Choroid plexus epithelial cell (primary cell): ENCODE data around the gene CIAO3.
A peak's percentile ranks its signal among the peaks of the same experiment; 100 is the strongest.
"Not testable (repeated sequence)": the region's sequence is repeated elsewhere in the genome, so short reads cannot be mapped to it uniquely, and the experiment has no call there.

Source experiments
- DNase-seq: peaks from one replicate; pipeline ENCODE4 v3.0.0-alpha.2; 2010; ENCODE audit warnings: low read depth
- H3K4me3 ChIP-seq: 2 replicates; pipeline ENCODE4 v1.5.1; 2011; ENCODE audit warnings: low read depth, mild to moderate bottlenecking, control low read depth, low read length, moderate library complexity
- TF ChIP-seq, protein P1 (sequence below): conservative IDR thresholded peaks from 2 replicates; pipeline ENCODE4 v1.5.1; 2011; ENCODE audit warnings: low read depth, mild to moderate bottlenecking, control low read depth, inconsistent platforms, low read length, moderate library complexity

Gene CIAO3

DNA sequence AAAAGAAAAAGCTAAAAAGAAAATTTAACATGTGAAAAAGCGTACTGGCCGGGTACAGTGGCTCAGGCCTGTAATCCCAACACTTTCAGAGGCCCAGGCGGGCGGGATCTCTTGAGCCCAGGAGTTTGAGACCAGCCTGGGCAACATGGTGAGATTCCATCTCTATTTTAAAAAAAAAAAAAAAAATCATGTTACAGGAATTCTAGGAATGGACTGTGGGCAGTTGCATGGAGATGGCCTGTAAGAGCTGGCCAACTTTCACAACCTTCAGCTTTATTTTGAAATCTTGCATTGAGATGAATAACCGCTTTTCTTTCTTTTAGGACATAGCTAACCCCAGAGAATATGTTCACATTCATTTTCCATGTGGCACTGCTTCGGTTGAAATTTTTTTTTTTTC is 8.2 kb upstream of the CIAO3 start:
- peak; percentile 79 for DNase-seq
- TF ChIP-seq, protein P1, sequence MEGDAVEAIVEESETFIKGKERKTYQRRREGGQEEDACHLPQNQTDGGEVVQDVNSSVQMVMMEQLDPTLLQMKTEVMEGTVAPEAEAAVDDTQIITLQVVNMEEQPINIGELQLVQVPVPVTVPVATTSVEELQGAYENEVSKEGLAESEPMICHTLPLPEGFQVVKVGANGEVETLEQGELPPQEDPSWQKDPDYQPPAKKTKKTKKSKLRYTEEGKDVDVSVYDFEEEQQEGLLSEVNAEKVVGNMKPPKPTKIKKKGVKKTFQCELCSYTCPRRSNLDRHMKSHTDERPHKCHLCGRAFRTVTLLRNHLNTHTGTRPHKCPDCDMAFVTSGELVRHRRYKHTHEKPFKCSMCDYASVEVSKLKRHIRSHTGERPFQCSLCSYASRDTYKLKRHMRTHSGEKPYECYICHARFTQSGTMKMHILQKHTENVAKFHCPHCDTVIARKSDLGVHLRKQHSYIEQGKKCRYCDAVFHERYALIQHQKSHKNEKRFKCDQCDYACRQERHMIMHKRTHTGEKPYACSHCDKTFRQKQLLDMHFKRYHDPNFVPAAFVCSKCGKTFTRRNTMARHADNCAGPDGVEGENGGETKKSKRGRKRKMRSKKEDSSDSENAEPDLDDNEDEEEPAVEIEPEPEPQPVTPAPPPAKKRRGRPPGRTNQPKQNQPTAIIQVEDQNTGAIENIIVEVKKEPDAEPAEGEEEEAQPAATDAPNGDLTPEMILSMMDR: no peak
- H3K4me3 ChIP-seq: no peak overlapping the region

DNA sequence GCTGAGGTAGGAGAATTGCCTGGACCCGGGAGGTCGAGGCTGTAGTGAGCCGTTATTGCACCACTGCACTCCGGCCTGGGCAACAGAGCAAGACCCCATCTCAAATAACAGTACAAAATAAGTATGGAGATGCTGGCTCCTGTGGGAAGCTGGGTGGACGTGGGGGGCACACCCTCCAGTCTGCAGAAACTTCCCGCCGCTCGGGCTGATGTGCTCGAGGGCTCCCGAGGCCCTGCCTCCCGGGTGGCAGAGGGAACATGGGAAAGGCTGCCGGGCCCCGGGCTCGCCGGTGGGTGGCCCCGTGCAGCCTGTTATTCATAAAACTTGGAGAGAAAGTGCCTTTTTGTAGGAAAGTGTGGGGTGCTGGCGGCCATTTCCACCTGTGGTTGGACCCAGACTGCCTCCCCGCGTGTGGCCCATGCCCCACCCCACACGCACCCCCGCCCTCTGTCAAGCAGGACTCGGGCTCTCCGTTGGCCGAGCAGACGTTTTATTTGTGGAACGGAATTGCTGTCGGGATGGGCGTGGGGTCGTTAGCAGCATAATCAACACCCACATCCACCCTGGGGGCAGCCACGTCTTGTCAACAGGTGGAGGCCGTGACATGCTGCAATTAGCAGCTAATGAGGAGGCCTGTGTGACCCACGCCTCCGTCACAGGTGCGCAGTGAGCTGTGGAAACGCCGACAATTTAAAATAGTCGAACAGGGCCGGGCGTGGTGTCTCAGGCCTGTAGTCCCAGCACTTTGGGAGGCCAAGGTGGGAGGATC is 7.4 kb upstream of the CIAO3 start:
- DNase-seq: no peak
- TF ChIP-seq, protein P1: no peak
- H3K4me3 ChIP-seq: no peak overlapping the region

DNA sequence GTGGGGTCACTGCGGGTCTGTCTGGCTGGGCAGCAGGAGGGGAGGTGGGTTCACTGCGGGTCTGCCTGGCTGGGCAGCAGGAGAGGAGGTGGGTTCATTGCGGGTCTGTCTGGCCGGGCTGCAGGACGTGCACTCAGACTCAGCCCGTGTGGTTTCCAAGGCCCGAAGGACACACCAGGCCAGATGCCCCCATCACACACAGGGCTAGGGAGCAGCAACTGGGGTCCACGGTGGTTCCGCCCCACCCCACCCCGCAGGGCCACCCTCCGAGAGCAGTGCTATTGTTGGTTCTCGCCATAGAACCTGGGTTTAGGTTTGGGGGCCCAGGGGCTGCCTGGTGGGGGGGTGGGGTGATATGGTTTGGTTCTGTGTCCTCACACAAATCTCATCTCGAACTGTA is 5.8 kb upstream of the CIAO3 start:
- no peak overlapping the region for H3K4me3 ChIP-seq
- TF ChIP-seq, protein P1: no peak
- no peak for DNase-seq

DNA sequence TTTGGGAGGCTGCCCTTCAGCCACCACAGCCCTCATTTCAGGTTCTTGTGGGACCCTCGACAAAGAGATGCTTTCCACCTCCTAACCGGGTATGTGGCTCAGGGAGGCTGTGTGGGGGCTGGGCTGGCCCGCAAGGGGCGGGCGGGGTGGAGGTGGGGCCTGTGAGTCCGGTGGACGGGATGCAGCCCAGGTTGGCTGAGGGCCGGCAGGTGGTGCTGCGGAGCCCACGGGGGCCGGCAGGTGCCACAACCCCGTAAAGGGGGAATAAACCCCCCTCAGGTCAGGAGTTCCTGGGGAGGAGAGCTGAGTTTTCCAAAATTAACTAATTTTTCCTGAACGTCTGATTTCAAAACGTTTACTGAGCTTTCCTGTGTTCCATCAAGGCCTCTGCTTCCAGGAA is 4.9 kb upstream of the CIAO3 start:
- TF ChIP-seq, protein P1: peak; percentile 50
- H3K4me3 ChIP-seq: no peak overlapping the region
- DNase-seq: no peak

DNA sequence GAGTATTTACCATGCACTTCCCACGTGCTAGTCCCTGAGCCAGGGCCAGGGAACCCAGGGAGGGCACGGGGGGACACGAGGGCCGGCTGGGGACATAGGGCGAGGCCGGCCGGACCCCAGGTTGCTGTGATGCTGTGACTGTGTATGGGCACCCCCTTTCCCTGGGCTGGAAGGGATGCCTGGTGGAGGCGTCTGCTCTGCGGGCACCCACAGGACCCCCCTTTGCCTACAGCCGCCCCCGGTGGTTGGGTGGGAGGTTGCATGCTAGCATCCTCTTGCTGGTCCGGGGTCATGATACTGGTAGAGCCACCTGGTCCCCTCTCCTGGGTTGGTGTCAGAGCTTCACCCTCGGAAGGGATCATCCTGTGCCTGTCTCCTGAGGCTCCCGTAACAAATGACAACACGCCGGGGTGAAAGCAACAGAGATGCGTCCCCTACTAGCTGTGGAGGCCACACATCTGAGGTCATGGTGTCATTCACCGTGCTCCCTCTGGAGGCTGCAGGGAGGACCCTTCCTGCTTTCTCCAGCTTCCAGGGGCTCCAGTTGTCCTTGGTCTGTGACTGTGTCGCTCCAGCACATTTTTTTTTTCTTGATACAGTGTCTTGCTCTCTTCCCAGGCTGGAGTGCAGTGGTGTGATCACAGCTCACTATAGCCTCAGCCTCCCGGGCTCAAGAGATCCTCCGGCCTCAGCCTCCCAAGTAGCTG is 3.1 kb upstream of the CIAO3 start:
- DNase-seq: no peak
- H3K4me3 ChIP-seq: no peak overlapping the region
- TF ChIP-seq, protein P1: no peak

DNA sequence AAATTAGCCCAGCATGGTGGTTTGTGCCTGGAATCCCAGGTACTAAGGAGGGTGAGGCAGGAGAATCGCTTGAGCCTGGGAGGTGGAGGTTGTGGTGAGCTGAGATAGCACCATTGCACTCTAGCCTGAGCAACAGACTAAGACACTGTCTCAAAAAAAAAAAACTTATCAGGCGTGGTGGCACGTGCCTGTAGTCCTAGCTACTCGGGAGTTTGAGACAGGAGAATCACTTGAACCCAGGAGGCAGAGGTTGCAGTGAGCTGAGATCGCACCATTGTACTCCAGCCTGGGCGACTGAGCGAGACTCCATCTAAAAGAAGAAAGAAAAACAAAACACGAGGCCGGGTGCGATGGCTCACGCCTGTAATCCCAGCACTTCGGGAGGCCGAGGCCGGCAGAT is 2.1 kb upstream of the CIAO3 start:
- not testable (repeated sequence) for DNase-seq

DNA sequence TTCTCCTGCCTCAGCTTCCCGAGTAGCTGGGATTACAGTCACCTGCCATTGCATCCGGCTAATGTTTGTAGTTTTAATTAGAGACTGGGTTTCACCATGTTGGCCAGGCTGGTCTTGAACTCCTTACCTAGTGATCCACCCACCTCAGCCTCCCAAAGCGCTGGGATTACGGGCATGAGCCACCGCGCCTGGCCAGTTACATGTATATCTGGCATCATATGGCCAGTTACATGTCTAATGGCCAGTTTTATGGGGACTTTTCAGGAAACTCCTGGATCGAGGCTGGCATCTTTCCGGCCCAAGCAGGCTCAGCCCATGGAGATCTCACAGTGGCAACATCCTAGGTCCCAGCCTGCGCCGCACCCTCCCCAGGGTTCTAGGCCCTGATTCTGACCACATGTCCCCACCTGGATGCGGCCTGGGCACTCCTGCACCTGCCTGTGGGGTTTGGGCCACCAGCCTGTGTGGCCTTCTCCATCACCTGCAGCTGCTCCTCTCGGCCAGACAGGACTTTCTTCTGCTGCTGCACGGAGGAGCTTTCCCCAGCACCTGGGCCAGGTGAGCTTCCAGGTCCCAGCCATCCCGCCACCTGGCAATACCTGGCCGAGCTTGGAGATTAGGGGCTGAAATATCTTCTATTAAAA is 1.3 kb upstream of the CIAO3 start:
- H3K4me3 ChIP-seq: no peak overlapping the region
- DNase-seq: no peak
- TF ChIP-seq, protein P1: no peak

More for the DNA sequence above, 2.1 kb upstream of the CIAO3 start:
- not testable (repeated sequence) for H3K4me3 ChIP-seq
